NCI-H1105 (cell line): ENCODE results near the gene ACBD6.
"Not testable (repeated sequence)": the region's sequence is repeated elsewhere in the genome, so short reads cannot be mapped to it uniquely, and the experiment has no call there.

ENCODE experiments used
- DNase-seq: peaks from one replicate; lab custom pipeline; 2025; lab: John Stamatoyannopoulos, UW

Gene ACBD6

DNA sequence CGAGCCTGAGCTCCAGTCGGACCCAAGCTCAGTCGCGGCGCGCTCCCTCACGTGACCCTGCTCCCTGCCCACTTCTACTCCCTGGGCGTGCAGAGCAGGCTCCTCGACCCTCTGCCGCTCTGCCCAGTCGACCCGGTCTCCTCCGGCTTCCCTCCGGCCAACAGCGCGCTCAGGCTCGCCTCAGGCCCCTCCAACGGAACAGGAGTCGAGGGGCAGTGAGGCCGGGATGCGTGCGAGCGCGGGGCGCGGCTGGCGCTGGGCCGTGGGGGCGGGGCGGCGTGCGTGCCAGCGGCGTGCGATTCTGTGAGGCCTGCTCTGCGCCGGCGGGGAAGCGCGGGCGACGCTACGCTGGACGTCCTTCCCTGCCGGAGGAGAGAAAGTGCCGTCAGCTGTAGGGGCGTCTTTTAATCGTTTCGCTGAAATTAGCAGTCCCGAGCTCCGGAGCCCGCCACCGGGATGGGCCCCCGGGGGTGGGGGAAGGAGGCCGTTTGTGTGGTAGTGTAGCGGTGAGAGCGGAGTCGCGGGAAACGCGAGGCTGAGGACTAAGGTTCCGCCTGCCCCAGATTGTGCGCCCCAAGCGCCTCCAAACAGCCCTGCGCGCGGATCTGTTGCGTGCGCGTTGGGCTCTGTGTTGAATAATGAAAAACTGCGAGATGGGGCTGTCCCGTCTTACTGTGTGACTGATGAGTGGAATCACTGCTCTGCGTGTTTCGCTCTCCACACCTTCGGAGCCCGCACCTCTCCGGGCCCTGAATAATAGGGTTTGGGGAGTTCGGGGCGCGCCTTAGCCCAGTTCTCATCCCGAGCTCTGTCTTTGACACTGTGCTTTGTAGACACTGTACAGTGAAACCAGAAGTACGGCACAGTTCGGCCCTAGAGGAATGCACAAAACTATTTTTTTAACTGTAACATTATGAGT, at the start of gene ACBD6:
Gene ACBD6 (minus strand): TSS at position 217 of the 919 bp plus-strand sequence. CDS start 311 bp downstream, outside the sequence.
- DNase-seq, result peak; percentile 71

- DNase-seq, result no peak
Observed at GRCh38 chr1:180551997-180552396, 49.6 kb upstream of the ACBD6 start.

GRCh38 chr1:180550241-180550640, 47.9 kb upstream of the ACBD6 start:
- no peak for DNase-seq

DNA sequence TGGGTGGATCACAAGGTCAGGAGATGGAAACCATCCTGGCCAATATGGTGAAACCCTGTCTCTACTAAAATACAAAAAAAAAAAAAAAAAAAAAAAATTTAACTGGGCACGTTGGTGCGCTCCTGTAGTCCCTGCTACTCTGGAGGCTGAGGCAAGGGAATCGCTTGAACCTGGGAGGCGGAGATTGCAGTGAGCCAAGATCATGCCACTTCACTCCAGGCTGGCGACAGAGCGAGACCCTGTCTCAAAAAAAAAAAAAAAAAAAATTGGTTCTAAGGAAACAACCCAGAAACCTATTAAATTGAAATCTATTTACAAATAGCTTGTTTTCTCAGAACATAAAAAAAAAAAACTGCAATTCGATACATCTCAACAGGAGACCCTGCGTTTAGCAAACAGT, 47.4 kb upstream of the ACBD6 start:
- DNase-seq, result not testable (repeated sequence)

DNA sequence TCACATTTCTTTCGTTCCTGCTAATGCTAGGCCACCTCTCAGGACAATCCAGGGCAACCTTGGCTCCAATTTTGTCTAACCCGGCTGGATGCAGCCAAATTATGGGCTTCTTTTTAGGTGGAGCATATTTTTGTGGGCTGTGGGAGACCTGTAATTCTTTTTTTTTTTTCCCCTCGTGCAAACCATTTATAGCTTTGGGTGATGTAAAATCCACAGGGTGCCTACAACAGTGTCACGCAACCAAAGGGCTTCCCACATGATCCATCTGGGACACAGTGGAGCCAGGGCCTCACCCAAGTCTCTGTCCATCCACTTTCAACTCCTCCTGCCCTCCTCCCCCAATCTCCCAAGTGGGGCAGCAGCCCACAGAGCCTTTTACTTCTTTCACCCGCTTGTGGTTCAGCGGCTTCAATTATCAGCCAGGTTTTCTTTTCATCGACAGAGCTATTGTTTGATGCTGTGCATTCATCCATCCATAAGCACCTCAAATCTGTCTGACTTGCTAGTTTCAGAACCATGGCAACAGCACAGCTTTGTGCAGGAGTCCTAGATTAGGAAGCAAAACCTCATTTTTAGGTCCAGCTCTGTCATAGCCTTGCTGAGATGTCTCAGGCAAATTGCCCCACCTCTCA, 46.4 kb upstream of the ACBD6 start:
- peak; percentile 37 for DNase-seq

DNA sequence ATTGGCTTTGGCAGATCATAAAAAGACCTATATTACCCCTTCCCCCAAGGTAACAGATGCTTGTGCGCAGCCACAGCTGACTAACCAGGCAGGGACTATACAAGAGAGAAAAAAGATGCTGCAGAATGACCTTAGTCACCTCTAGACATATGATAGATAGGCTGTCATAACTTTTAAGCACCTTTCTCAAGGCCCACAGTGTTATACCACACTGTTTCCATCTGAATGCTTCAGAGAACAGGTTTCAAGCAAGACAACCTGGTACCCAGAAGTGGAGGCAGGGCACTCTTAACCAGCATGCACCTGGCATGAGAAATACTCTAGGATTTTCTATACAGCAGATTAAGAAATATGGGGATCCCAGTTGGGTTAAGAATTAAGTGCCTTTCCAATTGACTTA, 43.6 kb upstream of the ACBD6 start:
- DNase-seq, result no peak

DNA sequence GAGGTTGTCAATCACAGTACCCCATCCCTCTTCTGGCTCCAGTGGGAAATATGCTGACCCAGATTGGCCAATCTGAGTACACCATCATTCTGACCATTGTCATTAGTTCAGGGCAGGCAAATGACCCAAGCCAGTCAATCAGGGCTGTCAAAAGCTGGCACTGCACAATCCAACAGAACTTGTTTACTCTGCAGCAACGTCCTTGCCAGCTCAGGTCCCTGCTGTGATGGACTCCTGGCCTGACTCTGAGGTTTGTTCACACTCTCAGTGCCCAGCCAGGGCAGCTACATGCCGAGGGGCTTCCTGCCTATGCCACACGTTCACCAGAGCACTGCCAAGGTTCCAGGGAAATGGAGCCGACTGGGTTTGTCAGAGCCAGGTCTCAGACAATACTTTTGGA, 41.7 kb upstream of the ACBD6 start:
- DNase-seq, result no peak

DNA sequence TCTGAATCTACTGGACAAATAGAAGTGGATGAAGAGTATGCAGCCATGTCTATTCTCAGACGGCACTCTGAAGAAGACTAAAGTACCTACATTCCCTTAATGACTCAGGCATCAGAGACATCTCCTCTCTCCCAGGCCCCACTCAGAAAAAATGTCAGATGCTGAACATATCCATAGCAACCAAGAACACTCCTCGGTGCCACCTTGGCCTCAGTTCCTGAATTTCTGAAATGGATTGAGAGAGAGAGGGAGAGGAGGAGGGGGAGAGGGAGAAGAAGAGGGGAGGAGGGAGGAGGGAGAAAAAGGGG, 40.4 kb upstream of the ACBD6 start:
- DNase-seq, result no peak

GRCh38 chr1:180542113-180542837, 39.9 kb upstream of the ACBD6 start:
- DNase-seq, result no peak

GRCh38 chr1:180540697-180541594, 38.6 kb upstream of the ACBD6 start:
- no peak for DNase-seq

GRCh38 chr1:180539136-180539535, 36.8 kb upstream of the ACBD6 start:
- no peak for DNase-seq

- DNase-seq, result no peak
Observed at GRCh38 chr1:180536821-180537372, 34.5 kb upstream of the ACBD6 start.

DNA sequence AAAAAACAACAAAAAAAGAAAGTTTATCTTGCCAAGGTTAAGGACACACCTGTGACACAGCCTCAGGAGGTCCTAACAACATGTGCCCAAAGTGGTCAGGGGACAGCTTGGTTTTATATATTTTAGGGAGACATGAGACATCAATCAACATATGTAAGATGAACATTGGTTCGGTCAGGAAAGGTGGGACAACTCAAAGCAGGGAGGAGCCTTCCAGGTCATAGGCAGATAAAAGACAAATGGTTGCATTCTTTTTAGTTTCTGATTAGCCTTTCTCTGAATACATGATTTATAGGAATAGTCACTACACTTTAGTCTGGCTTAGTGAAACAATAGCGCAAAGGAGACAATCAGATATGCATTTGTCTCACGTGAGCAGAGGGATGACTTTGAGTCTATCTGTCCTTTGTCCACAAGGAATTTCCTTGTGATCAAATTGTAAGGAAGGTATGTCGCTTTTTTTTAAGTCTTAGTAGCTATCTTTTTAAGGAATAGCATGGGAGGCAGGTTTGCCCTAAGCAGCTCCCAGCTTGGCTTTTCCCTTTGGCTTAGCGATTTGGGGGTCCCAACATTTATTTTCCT, 33.1 kb upstream of the ACBD6 start:
- DNase-seq, result no peak

- DNase-seq, result no peak
Observed at GRCh38 chr1:180534214-180534613, 31.8 kb upstream of the ACBD6 start.

DNA sequence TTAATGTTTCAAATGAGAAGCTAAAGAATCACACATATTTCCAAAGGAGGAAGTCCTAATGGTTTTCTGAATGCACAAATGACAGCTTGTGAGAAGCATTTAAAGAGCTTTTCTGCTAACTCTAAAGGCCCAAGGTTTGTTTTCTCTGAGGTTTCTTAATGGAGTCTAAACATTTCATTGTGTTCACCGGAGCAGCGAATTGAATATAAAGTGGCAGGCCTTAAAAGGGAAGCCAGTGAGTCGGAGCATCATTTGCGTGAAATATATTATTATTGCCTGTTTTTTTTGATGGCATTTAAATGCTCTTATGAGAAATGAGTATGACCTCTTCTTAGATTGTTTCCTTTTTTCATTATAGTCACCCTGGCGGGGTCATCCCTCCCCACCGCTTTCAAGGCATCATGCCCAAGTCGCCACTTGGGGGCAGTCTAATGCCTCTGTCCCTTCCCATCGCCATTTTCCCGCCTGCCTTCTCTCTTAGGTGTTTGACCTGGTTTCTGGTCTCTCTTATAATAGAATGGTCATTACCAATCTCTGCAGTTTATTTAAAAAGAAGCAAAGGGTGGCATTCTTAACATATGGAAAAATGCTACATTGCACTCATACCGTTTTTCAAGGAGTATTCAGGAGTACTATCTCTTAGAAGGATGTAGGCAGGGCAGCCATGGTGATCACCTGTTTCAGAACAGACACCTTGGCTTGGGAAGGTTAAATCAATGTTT, 31.1 kb upstream of the ACBD6 start:
- DNase-seq, result peak; percentile 65

- DNase-seq, result no peak
Observed at GRCh38 chr1:180532854-180533253, 30.5 kb upstream of the ACBD6 start.

DNA sequence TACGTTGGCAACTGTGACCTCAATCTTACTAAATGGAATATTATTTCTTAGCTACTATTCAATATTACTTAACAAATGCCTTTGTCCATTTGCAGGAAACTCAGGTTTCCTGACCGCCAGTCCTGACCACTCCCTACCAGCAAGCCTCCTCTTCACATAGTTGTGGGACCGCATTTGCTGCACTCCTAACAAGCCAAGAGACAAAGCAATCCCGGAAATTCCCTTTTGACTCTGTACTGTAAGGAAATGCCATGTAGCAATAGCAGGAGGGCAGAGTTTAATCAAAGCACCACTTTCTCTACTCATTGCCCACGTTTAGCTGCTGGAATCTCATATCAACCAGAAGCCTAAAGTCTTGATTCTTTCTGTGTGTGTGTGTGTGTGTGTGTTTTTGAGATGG, 28.1 kb upstream of the ACBD6 start:
- no peak for DNase-seq

DNA sequence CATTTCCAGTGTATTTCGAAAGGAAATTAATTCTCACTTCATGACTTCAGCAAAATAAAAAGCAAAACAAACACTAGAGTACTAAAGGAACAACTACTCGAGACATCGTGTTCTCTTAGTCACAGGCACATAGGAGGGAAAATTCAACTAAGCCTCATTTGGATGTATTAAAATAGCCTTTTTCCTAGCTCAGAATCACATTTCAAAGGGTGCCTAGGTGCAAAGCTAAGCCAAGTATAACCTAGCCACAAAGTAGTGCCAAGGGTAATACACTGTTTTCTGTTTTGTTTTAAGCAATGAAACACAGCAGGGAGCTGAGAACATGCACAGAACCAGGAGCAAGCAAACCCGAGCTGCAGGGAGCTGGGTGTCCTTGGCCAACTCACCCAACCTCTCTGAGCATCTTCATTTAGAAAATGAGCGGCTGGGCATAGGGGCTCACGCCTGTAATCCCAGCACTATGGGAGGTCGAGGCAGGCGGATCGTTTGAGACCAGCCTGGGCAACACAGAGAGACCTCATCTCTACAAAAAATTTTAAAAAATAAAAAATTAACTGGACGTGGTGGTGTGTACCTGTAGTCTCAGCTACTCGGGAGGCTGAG, 26.6 kb upstream of the ACBD6 start:
- DNase-seq, result no peak

- no peak for DNase-seq
Observed at GRCh38 chr1:180527101-180527669, 24.8 kb upstream of the ACBD6 start.

DNA sequence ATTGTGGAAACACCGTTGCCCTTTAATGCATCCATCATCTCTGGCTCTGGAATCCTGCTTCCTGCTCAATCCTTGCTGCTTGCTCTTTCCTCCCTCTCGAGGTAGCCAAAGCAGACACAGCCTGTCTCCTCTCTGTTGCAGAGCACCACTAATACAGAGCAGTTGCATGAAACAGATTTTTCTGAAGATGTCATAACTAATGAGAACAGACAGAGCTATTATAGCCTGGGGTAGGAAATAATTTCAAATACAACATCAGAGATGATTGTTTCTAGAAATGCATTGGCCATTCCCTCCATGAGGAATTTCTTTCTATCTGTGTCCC, 23.3 kb upstream of the ACBD6 start:
- no peak for DNase-seq
